H9 (cell line): ENCODE results near the gene TMEM69. TPM values are rescaled to one million over a fixed set of nuclear protein-coding genes. Genes with fewer than 3 reads are reported as not detected.

Experiments used
- DNase-seq: peaks from one replicate; pipeline ENCODE4 v3.0.0-alpha.2; 2017
- H2AFZ ChIP-seq: one replicate; pipeline ENCODE4 v1.6.1; 2013; ENCODE audit warnings: mild to moderate bottlenecking, low read length, control low read depth, moderate library complexity
- H2AK5ac ChIP-seq: 2 replicates; pipeline ENCODE4 v1.6.1; 2013; ENCODE audit warnings: low read length, control low read depth, mixed read lengths; ENCODE audit not compliant: insufficient read length
- H2BK120ac ChIP-seq: one replicate; pipeline ENCODE4 v1.6.1; 2013; ENCODE audit warnings: low read depth, mild to moderate bottlenecking, low read length, control low read depth, inconsistent platforms; ENCODE audit not compliant: poor library complexity, severe bottlenecking
- H2BK12ac ChIP-seq: 2 replicates; pipeline ENCODE4 v1.6.1; 2013; ENCODE audit warnings: low read length, control low read depth, mixed read lengths, low read depth; ENCODE audit not compliant: insufficient read length
- H2BK15ac ChIP-seq: 2 replicates; pipeline ENCODE4 v1.6.1; 2013; ENCODE audit warnings: low read depth, low read length, control low read depth
- H2BK20ac ChIP-seq: one replicate; pipeline ENCODE4 v1.6.1; 2013; ENCODE audit warnings: low read depth, mild to moderate bottlenecking, low read length, control low read depth, inconsistent platforms; ENCODE audit not compliant: poor library complexity, severe bottlenecking
- H2BK5ac ChIP-seq: 2 replicates; pipeline ENCODE4 v1.6.1; 2013; ENCODE audit warnings: low read length, control low read depth, mixed read lengths; ENCODE audit not compliant: insufficient read length
- H3K14ac ChIP-seq: 2 replicates; pipeline ENCODE4 v1.6.1; 2013; ENCODE audit warnings: low read length, control low read depth; ENCODE audit not compliant: insufficient read depth
- H3K18ac ChIP-seq: 2 replicates; pipeline ENCODE4 v1.6.1; 2013; ENCODE audit warnings: low read depth, mild to moderate bottlenecking, mixed read lengths, low read length, control low read depth; ENCODE audit not compliant: insufficient read length
- H3K23ac ChIP-seq: 2 replicates; pipeline ENCODE4 v1.6.1; 2013; ENCODE audit warnings: low read length, control low read depth, mixed read lengths, low read depth; ENCODE audit not compliant: insufficient read length
- H3K23me2 ChIP-seq: 2 replicates; pipeline ENCODE4 v1.6.1; 2013; ENCODE audit warnings: low read depth, mild to moderate bottlenecking, mixed read lengths, low read length, control low read depth; ENCODE audit not compliant: insufficient read length, poor library complexity, severe bottlenecking
- H3K27ac ChIP-seq: 2 replicates; pipeline ENCODE4 v1.5.1; 2013; ENCODE audit warnings: low read length, control low read depth, mixed read lengths, low read depth; ENCODE audit not compliant: insufficient read length
- H3K27me3 ChIP-seq: 2 replicates; pipeline ENCODE4 v1.6.1; 2013; ENCODE audit warnings: low read length, control low read depth, inconsistent platforms; ENCODE audit not compliant: insufficient read depth
- H3K4ac ChIP-seq: 2 replicates; pipeline ENCODE4 v1.6.1; 2013; ENCODE audit warnings: low read depth, mild to moderate bottlenecking, control low read depth, inconsistent platforms, low read length, moderate library complexity
- H3K4me1 ChIP-seq: 2 replicates; pipeline ENCODE4 v1.6.1; 2013; ENCODE audit warnings: low read length, control low read depth, inconsistent platforms; ENCODE audit not compliant: insufficient read depth
- H3K4me2 ChIP-seq: 2 replicates; pipeline ENCODE4 v1.6.1; 2013; ENCODE audit warnings: low read length, control low read depth, mixed read lengths; ENCODE audit not compliant: insufficient read length, insufficient read depth
- H3K56ac ChIP-seq: 2 replicates; pipeline ENCODE4 v1.6.1; 2013; ENCODE audit warnings: low read depth, mild to moderate bottlenecking, mixed read lengths, low read length, control low read depth; ENCODE audit not compliant: insufficient read length
- H3K79me1 ChIP-seq: 2 replicates; pipeline ENCODE4 v1.6.1; 2013; ENCODE audit warnings: low read depth, mild to moderate bottlenecking, moderate library complexity, low read length, control low read depth, inconsistent platforms; ENCODE audit not compliant: insufficient read depth, poor library complexity, severe bottlenecking
- H3K79me2 ChIP-seq: 2 replicates; pipeline ENCODE4 v1.6.1; 2013; ENCODE audit warnings: low read length, control low read depth, inconsistent platforms; ENCODE audit not compliant: insufficient read depth
- H3K9ac ChIP-seq: 2 replicates; pipeline ENCODE4 v1.6.1; 2013; ENCODE audit warnings: low read length, control low read depth, mixed read lengths; ENCODE audit not compliant: insufficient read length; ENCODE audit errors: extremely low read depth
- H3K9me3 ChIP-seq: one replicate; pipeline ENCODE4 v1.6.1; 2013; ENCODE audit warnings: low read depth, low read length, inconsistent platforms; ENCODE audit not compliant: control insufficient read depth
- H3T11ph ChIP-seq: one replicate; pipeline ENCODE4 v1.6.1; 2013; ENCODE audit warnings: mild to moderate bottlenecking, low read length, control low read depth, inconsistent platforms
- H4K20me1 ChIP-seq: one replicate; pipeline ENCODE4 v1.6.1; 2013; ENCODE audit not compliant: control insufficient read depth, insufficient read length, insufficient read depth
- H4K5ac ChIP-seq: 2 replicates; pipeline ENCODE4 v1.6.1; 2013; ENCODE audit warnings: low read depth, mild to moderate bottlenecking, mixed read lengths, low read length, control low read depth; ENCODE audit not compliant: insufficient read length
- H4K8ac ChIP-seq: replicated peaks from 2 replicates; pipeline ENCODE4 v1.6.1; 2013; ENCODE audit warnings: low read length, control low read depth, mixed read lengths, low read depth; ENCODE audit not compliant: insufficient read length
- H4K91ac ChIP-seq: 2 replicates; pipeline ENCODE4 v1.6.1; 2013; ENCODE audit warnings: low read depth, mild to moderate bottlenecking, moderate library complexity, mixed read lengths, low read length, control low read depth; ENCODE audit not compliant: insufficient read length
- H3K27ac Mint-ChIP-seq, 3 experiments: 2 replicates in 2 of 3; 3 replicates in 1 of 3; pipeline ENCODE4 v1.8.0; 2020 to 2021; ENCODE audit warnings: mixed read lengths in 3 of 3, mild to moderate bottlenecking in 1 of 3, moderate library complexity in 1 of 3
- H3K27me3 Mint-ChIP-seq: 2 replicates; pipeline ENCODE4 v1.8.0; 2021; ENCODE audit warnings: low read depth, mild to moderate bottlenecking, moderate library complexity, mixed read lengths
- H3K36me3 Mint-ChIP-seq, 3 experiments: 2 replicates in 2 of 3; 3 replicates in 1 of 3; pipeline ENCODE4 v1.8.0; 2020 to 2021; ENCODE audit warnings: low read depth in 3 of 3, mixed read lengths in 3 of 3; ENCODE audit not compliant: insufficient read depth in 1 of 3
- H3K4me1 Mint-ChIP-seq, 2 experiments: 2 replicates each; pipeline ENCODE4 v1.8.0; 2020; ENCODE audit warnings: mixed read lengths in 2 of 2
- H3K4me3 Mint-ChIP-seq, 2 experiments: 2 replicates in 1 of 2; 3 replicates in 1 of 2; pipeline ENCODE4 v1.8.0; 2020 to 2021; ENCODE audit warnings: mild to moderate bottlenecking in 2 of 2, mixed read lengths in 2 of 2, moderate library complexity in 1 of 2
- H3K9me3 Mint-ChIP-seq, 2 experiments: 2 replicates in 1 of 2; 3 replicates in 1 of 2; pipeline ENCODE4 v1.8.0; 2020; ENCODE audit warnings: mild to moderate bottlenecking in 2 of 2, mixed read lengths in 2 of 2, moderate library complexity in 1 of 2
- CTCF ChIP-seq: fragments of 200-600 bp; sonication (generic); conservative IDR thresholded peaks from 3 replicates; pipeline ENCODE4 v1.8.0; 2021; ENCODE audit warnings: antibody characterized with exemption, mild to moderate bottlenecking
- WGBS: extraction: QIAGEN DNeasy Blood & Tissue Kit; methylation state at CpG from one replicate; pipeline ENCODE4 v1.1.7; 2013; ENCODE audit warnings: missing lambda C conversion rate, low lambda C conversion rate, mixed read lengths; ENCODE audit not compliant: insufficient read length; ENCODE audit errors: extremely low coverage; 5-methylcytosine and 5-hydroxymethylcytosine counted together
- total RNA-seq: library from RNA; stranded (reverse); gene quantifications from 2 replicates; pipeline ENCODE4 v1.2.1, GENCODE V29; 2021

Gene TMEM69
- total RNA-seq, 1 experiment from 2014 or later: 30.7 TPM

- H3K36me3 Mint-ChIP-seq: peaks cover 51 to 74% (median 72%) of the 10 kb centered on the region in 3 experiments
- no peaks in the 10 kb centered on the region for H4K20me1 ChIP-seq
Observed at GRCh38 chr1:45658171-45658570, 29.8 kb upstream of the TMEM69 start.

More at GRCh38 chr1:45658171-45658570, 29.8 kb upstream of the TMEM69 start:
- H3K27ac Mint-ChIP-seq: no peak overlapping the region; a peak in 1 of 7 replicates
- H3K27me3 Mint-ChIP-seq: no peaks in the 10 kb centered on the region; the same call in 1 of the 2 replicates
- Histone ChIP-seq H3T11ph (no peak overlapping the region), H3K18ac (no peak overlapping the region), H3K9me3 (no peaks in the 10 kb centered on the region), H2BK120ac (no peak overlapping the region), H3K79me2 (peaks cover 3% of the 10 kb centered on the region; the same call in 1 of the 2 replicates), H4K8ac (no peak overlapping the region), H3K27ac (no peak overlapping the region), H4K91ac (no peak overlapping the region), H3K27me3 (no peaks in the 10 kb centered on the region), H3K14ac (no peak overlapping the region), H2BK5ac (no peak overlapping the region), H3K9ac (no peak overlapping the region), H3K79me1 (peaks cover 5% of the 10 kb centered on the region), H3K4ac (no peak overlapping the region), H4K5ac (no peak overlapping the region), H2AK5ac (no peak overlapping the region), H2BK15ac (no peak overlapping the region), H3K4me1 (no peaks in the 10 kb centered on the region), H2BK20ac (no peak overlapping the region), H3K56ac (no peak overlapping the region), H3K4me2 (no peak overlapping the region), H2BK12ac (no peak overlapping the region), H2AFZ (no peak overlapping the region), H3K23ac (no peak overlapping the region), H3K23me2 (no peaks in the 10 kb centered on the region)
- H3K9me3 Mint-ChIP-seq: no peaks in the 10 kb centered on the region; a peak in 1 of 5 replicates
- H3K4me1 Mint-ChIP-seq: peaks cover 5 to 6% of the 10 kb centered on the region in 2 experiments; a peak in 1 of 4 replicates
- DNase-seq: no peak
- H3K4me3 Mint-ChIP-seq: no peak overlapping the region
- WGBS: no CpG with 5 or more reads among the region's 2 CpGs
- TF ChIP-seq CTCF: no peak
